ENCODE measurements around the gene OR2K2.
"Not testable (repeated sequence)": the region's sequence is repeated elsewhere in the genome, so short reads cannot be mapped to it uniquely, and the experiment has no call there.

The OR2K2 gene

DNA sequence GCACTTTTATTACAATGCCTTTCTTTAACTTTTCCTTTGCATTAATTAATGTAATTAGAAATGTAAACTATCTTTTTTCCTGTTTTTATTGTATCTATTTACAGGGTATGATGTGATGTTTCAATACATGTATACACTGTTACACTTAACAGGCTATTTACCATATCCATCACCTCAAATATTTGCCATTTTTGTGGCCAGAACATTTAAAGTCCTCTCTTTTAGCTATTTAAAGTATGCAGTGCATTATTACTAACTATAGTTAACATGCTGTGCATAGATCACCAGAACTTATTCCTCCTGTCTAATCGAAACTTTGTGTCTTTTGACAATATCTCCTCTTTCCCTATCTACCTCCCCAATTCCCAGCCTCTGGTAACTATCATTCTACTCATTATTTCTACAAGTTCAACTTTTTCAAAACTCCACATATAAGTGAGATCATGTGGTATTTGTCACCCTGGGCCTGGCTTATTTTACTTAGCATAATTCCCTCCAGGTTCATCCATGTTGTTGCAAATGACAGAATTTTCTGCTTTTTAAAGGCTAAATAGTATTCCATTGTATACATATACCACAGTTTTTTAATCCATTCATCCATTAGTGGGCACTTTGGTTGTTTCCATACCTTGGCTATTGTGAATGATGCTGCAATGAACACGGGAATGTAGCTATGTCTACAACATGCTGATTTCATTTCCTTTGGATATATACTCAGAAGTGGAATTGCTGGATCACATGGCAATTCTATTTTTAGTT, 32.8 kb downstream of the OR2K2 start:
- DNase-seq: no peak

DNA sequence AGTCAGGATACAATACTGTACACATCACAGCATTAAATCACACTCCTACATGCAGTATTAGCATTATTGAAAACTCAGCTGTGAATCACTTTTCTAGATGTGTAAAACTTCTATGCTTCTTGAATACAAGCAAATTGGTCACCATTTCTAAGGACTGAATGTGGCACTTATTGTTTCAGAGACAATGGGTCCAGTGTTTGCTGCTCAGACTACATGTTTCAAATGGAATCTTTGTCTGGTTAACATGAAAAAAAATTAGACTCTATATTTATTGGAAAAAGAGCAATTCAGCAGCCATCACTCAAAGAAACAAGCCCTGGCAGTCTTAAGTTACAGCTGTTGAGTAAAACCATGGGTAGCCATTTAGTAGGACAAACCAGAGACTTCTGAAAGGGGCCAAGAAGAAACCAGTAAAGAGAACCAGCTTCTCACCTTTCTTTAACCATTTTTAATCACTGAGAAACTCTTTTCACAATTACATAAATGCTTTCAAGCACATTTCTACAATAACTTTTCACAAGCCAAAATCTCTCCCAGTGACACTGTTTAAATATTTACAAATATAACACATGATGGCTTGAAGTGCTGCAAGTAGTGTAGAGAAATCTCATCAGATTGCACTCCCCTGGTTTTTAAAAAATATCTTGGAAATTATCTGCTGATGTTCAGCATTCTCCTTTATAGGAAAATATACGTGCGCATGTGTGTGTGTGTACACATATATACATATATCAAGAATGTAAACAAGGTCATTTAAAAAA, 35.2 kb downstream of the OR2K2 start:
- no peak for DNase-seq

DNA sequence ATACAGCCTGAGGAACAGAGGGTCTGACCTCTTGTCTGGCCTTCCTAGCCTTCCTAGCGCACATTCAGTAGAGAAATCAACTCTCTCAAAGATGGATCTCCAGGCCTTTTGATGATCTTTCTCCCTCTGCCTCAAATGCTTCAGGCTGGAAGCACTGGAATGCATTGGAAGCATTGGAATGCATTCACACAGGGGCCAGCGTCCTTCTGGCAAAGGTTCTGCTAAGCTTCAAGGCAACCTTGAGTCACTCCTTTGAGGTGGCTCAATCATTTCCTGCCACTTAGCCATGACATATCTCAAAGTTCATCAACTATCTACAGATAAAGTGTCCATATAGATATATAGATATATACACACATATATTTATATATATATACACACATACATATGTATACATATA, 42.9 kb downstream of the OR2K2 start:
- DNase-seq: no peak

DNA sequence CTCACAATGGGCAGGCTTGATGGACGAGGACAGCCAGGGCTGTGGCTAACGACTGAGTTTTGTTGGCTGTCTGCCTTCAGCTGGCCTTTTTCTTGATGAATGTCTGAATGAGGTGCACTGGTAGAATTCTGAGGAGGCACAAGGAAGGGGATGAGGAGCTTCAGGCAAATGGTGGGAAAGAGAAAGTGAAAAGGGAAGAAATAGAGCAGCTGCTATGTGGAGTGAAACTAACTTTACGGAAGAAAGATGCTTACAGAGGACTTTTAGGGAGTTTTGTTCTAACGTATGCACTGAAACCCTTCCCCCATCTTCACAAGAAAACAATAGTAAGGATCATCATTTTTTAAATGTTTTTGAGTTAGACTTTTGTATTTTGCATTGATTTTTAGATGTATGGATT, 45.3 kb downstream of the OR2K2 start:
- DNase-seq: no peak

DNA sequence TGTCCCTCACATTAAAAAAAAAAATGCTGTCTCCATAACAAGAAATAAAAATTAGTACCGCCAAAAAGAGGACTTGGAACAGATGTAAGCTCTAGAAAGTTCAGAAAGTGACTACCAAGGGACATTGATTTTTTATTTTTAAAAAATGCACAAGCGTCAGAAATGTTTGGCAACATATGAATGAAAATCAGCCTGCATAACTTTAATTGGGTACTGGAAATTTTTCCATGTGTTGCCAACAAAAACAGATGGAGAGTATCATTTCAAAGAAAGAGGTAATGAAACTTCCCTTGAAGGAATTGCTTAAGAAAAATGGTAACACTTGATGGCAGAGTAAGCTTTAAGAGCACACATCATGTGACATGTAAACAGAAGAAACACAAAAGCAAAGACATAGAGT, 47.2 kb downstream of the OR2K2 start:
- no peak for DNase-seq

DNA sequence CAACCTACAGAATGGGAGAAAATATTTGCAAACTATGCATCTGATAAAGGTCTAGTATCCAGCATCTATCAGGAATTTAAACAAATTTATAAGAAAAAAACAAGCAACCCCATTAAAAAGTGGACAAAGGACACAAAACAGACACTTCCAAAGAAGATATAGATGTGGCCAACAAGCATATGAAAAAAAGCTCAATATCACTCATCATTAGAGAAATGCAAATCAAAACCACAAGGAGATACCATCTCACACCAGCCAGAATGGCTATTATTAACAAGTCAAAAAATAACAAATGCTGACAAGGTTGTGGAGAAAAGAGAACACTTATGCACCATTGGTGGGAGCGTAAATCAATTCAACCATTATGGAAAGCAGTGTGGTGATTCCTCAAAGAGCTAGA, 49.2 kb downstream of the OR2K2 start:
- not testable (repeated sequence) for DNase-seq
